Measurements from ENCODE around the gene COL10A1. TPM values are rescaled to one million over a fixed set of nuclear protein-coding genes. Genes with fewer than 3 reads are reported as not detected.

The COL10A1 gene
- polyA plus RNA-seq, 1 donor from 2014 or later = not detected

- TF ChIP-seq TAF1 (IDR thresholded peaks at IDR 0.05; ENCODE audit: low read depth) (no peak), RAD21 (conservative IDR thresholded peaks at IDR 0.05) (no peak), CTCF (IDR thresholded peaks at IDR 0.05; ENCODE audit: poor library complexity, severe bottlenecking) (no peak), EP300 (conservative IDR thresholded peaks at IDR 0.05; ENCODE audit: poor library complexity, severe bottlenecking) (no peak)
- H3K79me2 ChIP-seq (replicated peaks; ENCODE audit: insufficient read depth, low read length) = no peaks in the 10 kb centered on the region
Observed at GRCh38 chr6:116159782-116160524, 34.0 kb upstream of the COL10A1 start.

GRCh38 chr6:116158641-116159040 lies 32.7 kb upstream of the COL10A1 start:
- Histone ChIP-seq H2AFZ (ENCODE audit: low read depth, low read length) (no peak overlapping the region), H3K27ac (ENCODE audit: low read length) (no peak overlapping the region), H3K9ac (ENCODE audit: low read length) (no peak overlapping the region), H3K27me3 (ENCODE audit: insufficient read depth, low read depth, low read length) (no peaks in the 10 kb centered on the region), H3K79me2 (replicated peaks; ENCODE audit: insufficient read depth, low read length) (no peaks in the 10 kb centered on the region), H3K9me2 (ENCODE audit: insufficient read depth, low read length) (no peaks in the 10 kb centered on the region), H3K4me3 (ENCODE audit: low read length) (no peak overlapping the region), H4K20me1 (ENCODE audit: insufficient read depth) (no peaks in the 10 kb centered on the region), H3K9me3 (ENCODE audit: low read length) (no peaks in the 10 kb centered on the region), H3F3A (ENCODE audit: insufficient read depth, low read length, poor library complexity, severe bottlenecking) (no peaks in the 10 kb centered on the region), H3K4me2 (ENCODE audit: low read length) (no peak overlapping the region), H3K36me3 (ENCODE audit: insufficient read depth, low read length) (no peaks in the 10 kb centered on the region)
- TF ChIP-seq CTCF (IDR thresholded peaks at IDR 0.05; ENCODE audit: poor library complexity, severe bottlenecking) = no peak
- TF ChIP-seq REST (IDR thresholded peaks at IDR 0.05; ENCODE audit: borderline replicate concordance) = no peak
- no peak for TF ChIP-seq MXI1 (conservative IDR thresholded peaks at IDR 0.05; ENCODE audit: poor library complexity, severe bottlenecking)
- no peak for TF ChIP-seq POLR2AphosphoS5 (IDR thresholded peaks at IDR 0.05)
- no peak for TF ChIP-seq EZH2 (IDR thresholded peaks at IDR 0.05; ENCODE audit: borderline replicate concordance, insufficient read depth, low read length, poor library complexity, severe bottlenecking)
- no peak for TF ChIP-seq EP300 (conservative IDR thresholded peaks at IDR 0.05; ENCODE audit: poor library complexity, severe bottlenecking)
- no peak for TF ChIP-seq RAD21 (conservative IDR thresholded peaks at IDR 0.05)
- TF ChIP-seq SMC3 (conservative IDR thresholded peaks at IDR 0.05; ENCODE audit: poor library complexity) = no peak
- TF ChIP-seq TAF1 (IDR thresholded peaks at IDR 0.05; ENCODE audit: low read depth) = no peak

More at GRCh38 chr6:116159782-116160524, 34.0 kb upstream of the COL10A1 start:
- H3K27me3 ChIP-seq (ENCODE audit: insufficient read depth, low read depth, low read length) = no peaks in the 10 kb centered on the region
- no peak overlapping the region for H3K4me3 ChIP-seq (ENCODE audit: low read length)
- no peak overlapping the region for H3K4me2 ChIP-seq (ENCODE audit: low read length)
- no peak overlapping the region for H2AFZ ChIP-seq (ENCODE audit: low read depth, low read length)
- no peaks in the 10 kb centered on the region for H3F3A ChIP-seq (ENCODE audit: insufficient read depth, low read length, poor library complexity, severe bottlenecking)
- H3K9me3 ChIP-seq (ENCODE audit: low read length) = no peaks in the 10 kb centered on the region
- no peaks in the 10 kb centered on the region for H4K20me1 ChIP-seq (ENCODE audit: insufficient read depth)
- H3K9me2 ChIP-seq (ENCODE audit: insufficient read depth, low read length) = no peaks in the 10 kb centered on the region
- no peak overlapping the region for H3K9ac ChIP-seq (ENCODE audit: low read length)
- no peak overlapping the region for H3K27ac ChIP-seq (ENCODE audit: low read length)
- H3K36me3 ChIP-seq (ENCODE audit: insufficient read depth, low read length) = no peaks in the 10 kb centered on the region

All from neural cell (in vitro differentiated cells).